HG03460 (cell line): Measurements from ENCODE around the gene CANT1.

ENCODE experiments used
- ATAC-seq: cut with Tn5 transposase; IDR thresholded peaks from one replicate; pipeline ENCODE4 v1.9.1; 2021; ENCODE audit not compliant: unreplicated experiment

The CANT1 gene

DNA sequence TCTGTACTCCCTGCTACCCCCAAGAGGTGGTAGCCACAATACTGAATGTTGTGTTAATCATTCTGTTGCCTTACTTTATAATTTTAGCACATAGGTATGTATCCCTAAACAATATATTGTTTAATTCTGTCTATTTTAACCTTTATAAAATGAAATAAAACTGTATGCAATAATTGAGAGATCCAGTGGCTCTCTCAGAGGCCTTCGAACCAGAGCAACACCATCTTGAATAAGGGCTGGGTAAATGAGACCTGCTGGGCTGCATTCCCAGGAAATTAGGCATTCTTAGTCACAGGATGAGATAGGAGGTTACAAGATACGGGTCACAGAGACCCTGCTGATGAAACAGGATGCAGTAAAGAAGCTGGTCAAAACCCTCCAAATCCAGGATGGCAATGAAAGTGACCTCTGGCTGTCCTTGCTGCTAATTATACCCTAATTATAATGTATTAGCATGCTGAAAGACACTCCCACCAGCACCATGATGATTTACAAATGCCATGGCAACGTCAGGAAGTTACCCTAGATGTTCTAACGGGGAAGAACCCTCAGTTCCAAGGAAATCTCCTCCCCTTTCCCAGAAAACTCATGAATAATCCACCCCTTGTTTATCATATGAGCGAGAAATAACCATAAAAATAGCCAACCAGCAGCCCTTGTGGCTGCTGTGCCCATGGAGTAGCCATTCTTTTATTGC is 2.0 kb upstream of the CANT1 start:
- ATAC-seq, result no peak

DNA sequence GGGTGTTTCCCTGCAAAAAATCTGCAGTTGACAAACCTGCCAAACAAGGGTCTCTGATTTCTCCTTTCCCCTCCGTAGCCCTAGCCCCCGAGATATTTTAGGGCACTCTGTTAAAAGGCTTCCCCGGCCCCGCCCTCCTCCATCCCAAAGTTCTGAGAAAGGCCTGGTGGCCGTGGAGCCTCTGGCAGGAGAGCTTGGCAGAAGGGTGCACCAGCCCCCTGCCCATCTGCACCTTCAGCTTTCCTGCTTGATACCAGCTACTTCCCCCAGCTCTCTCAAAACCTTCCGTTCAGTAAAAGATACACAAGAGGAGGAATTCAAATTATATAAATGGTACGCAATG is 711 bp upstream of the CANT1 start:
- ATAC-seq, result no peak

DNA sequence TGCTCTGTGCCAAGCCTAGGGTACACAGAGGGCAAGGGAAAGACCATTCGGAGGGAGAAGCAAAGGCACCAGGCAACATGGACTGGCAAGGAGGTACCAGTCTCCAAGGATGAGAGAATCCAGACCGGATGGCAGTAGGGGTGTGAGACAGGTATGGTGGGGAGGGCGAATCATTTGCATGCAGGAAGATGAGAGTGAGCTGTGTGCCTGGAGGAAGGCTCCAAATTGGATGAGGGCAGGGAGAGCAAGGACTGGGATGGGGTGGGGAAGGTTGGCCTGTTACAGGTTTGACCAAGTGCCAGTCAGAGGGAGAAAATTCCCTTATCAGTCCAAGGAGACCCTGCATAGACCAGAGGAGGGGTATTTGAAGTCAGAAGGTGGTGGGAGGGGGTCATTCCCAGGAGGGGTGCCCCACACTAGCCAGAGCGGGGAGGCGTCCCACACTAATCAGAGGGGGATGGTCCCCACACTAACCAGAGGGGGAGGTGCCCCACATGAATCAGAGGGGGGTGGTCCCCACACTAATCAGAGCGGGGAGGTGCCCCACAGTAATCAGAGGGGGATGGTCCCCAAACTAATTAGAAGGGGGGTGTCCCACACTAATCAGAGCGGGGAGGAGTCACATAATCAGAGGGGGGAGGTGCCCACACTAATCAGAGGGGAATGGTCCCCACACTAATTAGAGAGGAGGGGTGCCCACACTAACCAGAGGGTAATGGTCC is 737 bp downstream of the CANT1 start:
- ATAC-seq, result no peak

DNA sequence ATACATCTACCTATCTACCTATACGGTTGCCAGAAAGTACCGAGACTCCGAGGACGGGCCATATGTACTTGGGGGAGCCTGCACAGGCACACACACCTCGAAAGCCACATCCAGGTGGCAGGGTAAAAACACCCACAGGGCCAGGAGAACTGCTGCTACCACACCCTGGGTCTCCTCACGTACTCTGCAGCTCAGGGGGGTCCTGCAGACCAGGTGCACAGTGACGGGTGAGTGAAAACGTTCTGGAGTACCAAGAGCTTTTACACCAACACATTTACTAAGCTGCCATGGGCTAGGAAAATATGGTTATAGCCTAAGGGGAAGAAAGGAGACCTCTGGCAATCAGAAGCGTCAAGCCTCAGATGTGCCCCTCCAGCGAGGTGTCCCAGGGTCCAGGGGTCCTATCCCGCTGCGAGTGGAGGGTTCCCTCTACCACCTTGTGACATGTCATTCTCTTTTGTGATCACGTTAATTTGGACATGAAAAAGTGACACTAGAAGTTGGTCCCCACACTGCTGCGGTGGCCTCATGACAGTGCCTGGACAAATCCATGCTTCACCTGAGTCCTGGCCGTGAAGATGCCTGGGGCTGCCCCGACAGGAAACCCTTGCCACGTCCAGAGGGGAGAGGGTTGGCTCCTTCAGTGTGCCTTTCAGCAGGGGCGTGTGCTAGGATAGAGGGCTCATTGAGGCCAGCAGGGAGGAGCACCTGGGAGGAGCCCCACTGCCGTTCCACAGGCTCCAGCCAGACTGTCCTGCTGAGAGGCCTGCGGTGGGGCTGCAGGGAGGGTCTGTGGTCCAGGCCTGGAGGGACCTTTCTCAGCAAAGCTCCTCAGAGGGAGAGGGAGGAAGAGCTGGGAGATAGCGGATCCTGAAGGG is 1.8 kb downstream of the CANT1 start:
- ATAC-seq, result no peak

DNA sequence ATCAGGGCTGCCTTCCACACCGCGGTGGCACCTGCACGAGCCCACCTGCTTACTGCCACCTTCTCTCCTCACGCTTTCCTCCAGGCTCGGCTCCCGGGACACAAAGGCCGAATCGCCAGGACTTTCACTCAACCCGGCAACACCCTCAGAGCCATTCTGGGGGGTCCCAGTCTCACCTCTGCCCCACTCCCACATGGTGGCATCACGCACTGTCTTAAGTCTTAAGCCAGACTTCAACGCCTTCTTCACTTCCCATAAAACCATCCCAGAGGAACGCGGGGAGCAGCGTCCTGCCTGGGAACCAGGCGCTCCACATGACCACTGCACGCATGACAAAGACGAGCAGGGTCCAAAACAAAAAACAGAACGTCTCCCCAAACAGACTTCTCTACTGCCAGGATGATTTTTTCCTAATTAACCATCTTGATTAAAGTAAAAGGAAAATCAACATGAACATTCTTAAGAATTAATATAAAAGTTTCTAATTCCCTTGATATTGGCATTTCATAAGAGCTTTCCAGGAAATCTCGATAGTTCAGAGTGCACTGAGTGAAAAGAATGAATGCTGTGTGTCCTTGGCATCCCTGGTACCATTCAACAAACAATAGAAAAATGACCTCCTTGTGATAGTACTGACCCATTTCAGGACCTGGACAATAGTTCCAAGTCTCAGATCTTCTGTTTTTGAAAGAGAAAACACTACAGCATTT is 2.6 kb downstream of the CANT1 start:
- no peak for ATAC-seq

DNA sequence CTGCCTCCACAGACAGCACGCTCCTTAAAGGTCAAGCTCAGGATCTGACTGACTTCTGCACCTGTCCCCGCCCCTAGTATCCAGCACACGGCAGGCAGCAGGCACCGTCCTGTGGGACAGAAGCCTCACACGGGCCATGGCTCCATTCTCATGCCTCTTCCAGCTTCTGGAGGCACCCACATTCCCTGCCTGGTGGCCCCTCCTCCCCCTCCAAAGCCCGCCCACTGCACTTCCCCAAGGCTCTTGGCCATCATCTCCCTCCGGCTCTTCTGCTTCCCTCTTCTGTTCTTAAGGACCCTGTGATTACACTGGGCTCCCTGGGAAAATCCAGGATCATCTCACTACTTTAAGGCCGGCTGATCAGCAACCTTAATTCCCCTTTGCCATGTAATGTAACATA is 3.5 kb downstream of the CANT1 start:
- no peak for ATAC-seq

DNA sequence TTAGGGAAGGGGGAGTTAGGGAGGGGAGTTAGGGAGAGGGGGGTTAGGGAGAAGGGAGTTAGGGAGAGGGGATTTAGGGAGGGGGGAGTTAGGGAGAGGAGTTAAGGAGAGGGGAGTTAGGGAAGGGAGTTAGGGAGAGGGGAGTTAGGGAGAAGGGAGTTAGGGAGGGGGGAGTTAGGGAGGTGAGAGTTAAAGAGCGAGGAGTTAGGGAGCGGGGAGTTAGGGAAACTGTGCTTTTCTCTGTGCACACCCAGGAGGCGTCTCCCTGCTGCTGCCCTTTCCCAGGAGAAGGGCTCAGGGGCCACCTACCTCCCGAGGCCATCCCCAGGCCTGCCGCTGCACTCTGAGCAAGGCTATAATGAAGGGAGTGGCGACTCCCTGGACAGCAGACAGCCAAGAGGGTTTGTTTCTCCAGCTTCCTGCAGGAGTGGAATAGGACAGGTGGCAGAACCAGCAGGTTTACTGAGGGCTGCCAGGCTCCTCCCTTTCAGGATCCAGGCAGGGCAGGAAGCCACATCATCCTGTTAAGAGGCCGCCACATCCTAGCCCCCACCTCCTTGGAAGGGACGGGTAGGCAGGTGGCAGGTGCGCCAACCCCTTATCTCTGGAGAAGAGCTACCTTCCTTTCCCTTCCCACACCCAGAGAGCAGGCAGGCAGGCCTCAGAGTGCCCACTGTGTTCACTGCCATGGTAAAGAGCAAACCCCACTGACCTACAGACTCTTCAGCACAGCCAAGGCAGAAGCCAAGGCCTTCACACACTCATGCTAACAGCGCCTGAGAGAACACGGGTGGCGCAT is 4.3 kb downstream of the CANT1 start:
- ATAC-seq, result no peak

DNA sequence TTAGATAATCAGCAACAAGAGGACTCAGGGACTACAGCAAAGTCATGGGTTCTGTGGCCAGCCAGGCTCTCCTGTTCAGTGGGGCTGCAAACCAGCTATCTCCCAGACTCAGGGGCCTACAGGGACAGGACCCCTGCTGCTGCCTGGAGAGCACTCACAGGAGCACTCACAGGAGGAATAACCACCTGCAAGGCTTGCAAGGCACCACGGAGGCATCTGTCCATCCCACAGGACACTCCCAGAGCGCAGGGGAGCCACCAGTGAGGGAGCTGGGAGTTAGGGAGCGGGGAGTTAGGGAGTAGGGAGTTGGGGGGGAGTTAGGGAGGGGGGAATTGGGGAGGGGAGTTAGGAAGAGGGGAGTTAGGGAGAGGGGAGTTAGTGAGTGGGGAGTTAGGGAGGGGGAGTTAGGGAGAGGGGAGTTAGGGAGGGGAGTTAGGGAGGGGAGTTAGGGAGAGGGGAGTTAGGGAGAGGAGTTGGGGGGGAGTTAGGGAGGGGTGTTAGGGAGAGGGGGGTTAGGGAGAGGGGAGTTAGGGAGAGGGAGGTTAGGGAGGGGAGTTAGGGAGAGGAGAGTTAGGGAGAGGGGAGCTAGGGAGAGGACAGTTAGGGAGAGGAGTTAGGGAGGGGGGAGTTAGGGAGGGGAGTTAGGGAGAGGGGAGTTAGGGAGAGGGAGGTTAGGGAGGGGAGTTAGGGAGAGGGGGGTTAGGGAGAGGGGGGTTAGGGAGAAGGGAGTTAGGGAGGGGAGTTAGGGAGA is 5.7 kb downstream of the CANT1 start:
- ATAC-seq, result no peak

DNA sequence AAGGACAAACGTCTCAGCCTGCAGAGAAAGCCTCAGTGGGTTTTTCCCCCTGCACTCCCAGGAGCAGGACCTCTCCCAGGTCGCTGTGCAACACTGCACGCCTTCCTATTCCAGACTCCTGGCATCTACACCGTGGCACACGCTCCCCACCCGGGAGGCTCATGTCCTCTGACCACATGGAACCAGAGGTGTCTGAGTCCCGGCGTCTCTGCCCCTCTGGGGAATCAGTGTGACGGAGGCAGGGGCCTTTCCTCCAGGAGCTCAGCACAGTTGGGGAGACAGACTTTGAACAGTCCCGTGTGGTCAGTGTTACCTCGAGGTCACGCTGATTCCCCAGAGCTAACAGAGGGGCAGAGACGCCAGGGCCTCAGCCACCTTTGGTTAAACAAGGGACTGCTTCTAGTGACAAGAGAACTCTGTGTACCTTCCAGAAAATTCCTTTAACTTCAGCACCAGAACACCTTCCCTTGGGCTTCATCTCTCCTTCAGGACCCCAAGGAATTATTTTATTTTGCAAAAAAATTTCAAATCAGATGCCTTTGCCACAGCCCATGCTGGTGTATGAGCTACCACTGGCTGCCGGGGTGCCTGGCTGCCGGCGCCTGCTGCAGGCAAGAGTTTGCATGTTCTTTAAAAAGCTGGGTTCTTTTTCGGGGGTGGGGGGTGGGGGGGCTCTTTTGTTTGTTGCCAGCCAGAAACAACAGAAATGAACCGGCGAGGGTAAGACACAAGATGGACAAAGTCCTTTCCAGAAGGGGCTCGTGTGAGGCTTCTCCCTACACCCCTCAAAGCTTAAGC is 6.6 kb downstream of the CANT1 start:
- ATAC-seq, result no peak

DNA sequence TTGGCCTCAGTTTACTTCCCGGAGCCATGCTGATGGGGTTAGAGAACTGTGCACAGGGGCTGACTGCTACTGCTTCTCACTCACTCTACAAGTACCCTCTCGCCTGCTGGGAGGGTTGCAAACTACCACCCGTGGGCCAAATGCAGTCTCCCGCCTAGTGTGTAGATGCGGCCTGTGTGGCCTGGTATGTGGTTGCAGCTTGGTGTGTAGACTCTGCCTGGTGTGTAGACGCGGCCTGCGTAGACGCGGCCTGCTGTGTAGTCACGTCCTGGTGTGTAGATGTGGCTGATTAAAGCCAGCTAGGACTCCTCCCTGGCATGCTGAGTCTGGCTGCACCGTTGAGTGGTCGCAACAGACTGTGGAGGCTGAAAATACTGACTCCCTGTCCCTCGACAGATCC is 7.3 kb downstream of the CANT1 start:
- ATAC-seq, result no peak

DNA sequence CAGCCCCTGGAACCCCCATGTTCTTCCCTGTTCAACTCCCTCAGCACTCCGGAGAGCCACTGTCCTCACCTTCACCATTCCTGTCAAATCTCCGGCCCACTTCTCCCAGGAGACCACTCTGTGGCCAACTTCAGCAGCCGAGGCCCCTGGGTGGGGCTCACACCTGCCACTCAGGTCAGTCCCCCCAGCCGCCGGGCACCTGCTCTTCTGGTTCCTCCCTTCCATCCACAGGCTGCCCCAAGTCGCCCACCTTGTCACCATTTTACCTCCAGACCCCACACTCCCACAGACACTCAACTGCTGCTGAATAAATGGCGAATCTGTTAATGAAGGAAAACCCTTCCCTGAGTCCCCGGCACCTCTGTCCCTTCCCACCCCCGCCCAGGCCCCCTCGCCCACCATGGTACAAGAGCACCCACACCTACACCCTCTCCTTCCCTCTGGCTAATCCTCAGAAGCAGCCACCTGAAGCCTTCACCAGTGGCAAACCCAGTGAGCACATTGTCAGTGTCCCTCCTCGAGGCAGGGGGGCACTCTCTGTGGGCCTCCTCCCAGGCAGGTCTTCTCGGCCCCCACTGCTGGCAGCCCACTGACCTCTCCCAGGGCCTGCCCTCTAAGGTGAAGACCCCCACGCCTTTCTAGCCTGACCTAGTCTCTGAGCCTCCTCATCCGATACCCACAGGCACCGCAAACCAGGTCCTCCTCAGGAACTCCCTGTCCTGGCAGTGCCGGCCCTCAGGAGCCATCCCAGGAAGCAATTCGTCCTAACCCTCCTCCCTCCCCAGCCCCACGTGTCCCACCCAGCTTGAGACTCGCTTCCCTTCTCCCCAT is 8.2 kb downstream of the CANT1 start:
- ATAC-seq, result no peak

DNA sequence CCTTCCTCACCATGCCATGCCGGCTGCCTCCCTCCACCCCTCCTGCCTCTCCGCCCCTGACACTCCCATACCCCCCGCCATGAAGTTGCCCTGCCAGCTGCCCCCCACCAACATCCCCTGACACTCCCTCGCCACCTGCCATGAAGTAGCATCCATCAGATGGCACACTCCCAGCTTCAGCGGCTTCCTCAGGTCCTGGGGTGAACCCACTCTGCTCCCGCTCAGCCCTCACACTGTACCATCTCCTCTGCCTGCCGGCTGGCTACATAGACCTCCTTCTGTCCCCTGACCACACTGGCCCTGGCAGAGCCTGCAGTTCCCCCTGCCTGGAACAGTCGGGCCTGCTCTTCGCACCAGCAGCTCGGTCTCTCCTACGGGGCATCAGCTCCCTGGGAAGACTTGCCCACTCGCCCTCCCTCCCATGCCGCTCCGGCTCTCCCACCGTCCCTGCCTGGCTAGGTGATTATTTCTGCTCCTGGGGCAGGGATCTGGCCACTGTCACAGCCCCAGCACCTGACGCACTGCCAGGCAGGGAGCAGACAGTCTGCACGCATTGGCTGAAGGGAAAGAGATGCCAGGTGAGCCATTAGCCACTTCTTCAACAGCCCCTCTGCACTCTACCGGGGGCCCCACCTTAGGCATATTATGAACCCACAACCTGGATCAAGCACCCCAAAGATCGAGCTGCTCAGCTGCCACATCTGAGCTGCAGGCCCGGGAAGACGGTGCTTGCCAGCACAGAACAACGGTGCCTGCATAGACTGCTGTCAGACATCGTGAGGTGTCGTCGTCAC is 9.0 kb downstream of the CANT1 start:
- no peak for ATAC-seq

DNA sequence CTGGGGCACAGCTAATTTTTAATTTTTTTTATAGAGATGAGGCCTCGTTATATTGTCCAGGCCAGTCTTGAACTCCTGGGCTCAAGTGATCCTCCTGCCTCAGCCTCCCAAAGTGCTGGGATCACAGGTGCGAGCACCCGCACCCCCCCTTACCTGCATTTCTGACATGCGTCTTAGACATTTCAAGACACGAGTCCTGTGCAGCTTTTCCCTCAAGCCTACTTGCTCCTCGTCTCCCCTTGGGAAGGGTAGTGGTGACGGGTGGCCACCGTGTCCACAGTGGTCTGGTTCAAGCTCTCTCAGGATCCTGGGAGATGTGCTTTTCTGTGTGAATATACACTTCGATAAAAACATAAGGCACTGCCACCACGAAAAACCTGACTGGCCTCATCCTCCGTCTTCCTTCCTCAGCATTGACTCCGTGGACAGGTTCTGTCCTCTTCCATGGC is 9.6 kb downstream of the CANT1 start:
- ATAC-seq, result no peak

DNA sequence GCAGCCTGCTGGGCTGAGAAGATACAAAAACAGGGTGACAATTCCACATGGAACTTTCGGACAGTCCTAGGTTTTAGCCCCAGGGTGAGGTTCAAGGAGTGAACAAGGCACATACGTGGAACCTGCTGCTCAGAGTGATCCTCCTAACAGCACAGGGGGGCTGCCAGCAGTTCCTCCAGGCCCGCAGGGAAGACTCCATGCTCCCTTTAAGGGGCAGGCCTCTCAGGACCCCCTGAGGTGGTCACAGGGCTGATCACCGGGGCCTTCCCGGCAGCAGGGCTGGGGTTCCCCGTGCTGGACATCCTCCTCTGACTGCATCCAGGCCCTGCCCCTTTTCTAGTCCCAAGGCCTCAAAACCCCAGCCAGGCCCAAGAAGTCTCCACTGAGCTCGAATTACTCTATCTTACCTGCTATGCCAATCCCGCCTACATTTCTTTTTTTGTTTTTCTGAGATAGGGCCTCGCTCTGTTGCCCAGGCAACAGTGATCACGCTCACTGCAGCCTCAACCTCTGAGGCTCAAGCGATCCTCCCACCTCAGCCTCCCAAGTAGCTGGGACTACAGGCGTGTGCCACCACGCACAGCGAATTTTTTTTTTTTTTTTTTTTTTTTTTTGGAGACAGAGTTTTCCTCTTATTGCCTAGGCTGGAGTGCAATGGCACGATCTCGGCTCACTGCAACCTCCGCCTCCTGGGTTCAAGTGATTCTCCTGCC is 10.4 kb downstream of the CANT1 start:
- no peak for ATAC-seq

DNA sequence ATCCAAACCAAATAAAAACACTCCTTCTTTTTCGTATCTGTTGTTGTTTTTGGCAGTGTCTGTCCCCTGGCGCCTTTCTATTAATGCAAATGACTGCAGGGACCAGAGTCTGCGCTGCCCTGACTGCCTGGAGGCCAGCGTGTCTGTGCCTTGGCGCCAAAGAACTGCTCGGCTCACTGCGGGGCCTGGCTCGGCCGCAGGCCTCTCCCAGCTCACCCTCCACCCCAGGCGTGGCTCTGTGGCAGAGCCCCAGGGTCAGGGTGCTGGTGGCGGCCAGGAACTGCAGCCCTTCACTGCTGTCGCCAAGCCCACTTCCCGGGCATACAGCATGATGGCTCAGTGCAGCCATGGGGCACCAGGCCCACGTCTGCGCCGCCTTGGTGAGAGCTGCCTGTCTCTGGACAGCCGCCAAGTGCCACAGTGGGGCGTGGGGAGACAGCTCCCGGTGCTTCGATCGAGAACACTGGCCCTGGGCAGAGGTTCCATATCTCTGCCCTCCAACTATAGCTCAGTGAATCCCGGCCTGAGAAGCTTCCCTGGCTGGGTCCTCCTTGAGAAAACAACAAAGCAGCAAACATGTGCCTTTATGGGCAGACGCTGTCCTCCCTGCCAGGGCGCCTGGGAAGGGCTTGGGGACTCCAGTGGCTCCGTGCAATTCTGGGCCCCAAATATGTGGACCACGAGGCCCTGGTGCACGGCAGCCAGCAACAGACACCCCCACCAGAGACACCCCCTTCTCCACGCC is 11.1 kb downstream of the CANT1 start:
- ATAC-seq, result no peak

DNA sequence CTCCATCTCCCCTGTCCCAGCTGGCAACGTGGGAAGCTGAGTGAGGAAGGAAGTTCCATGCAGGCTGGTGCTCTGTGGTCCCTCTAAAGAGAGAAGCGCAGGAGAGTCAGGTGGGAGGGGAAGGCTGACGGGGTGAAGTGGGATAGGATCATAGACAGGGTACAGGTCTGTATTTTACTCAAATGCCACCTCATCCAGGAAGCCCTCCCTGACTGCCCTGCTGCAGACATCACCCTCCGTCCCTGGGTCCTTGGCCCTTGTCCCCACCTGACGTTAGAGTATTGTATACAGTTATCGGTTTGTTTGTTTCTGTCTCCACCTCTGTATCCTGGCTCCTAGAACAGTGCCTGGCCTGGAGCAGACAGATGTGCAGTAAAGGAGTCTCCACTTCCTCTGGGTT is 11.7 kb downstream of the CANT1 start:
- no peak for ATAC-seq
